GM10847 (cell line): Measurements from ENCODE around the gene MCU.

Experiments used
- POLR2A ChIP-seq: IDR thresholded peaks from 2 replicates; pipeline ENCODE4 v1.6.1; 2011; ENCODE audit not compliant: insufficient read length; ENCODE audit errors: extremely low read depth

MCU gene

DNA sequence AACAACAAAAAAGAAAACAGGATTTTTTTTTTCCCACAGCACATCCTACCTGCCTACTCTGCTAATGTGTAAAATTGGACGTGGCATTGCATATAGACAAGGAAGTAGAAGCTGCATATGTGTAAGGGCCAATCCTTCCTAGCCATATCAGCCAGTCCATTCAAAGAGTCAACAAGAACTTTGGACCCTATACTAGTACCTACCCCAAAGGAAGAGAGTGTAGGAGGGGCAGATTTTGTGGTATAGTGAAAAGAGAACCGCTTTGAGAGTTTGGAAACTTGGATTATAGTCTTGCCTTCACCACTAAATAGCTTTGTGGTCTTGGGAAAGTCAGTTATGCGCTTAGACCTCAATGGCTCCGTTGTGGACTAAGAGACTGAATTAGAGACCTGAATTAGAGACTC is 12.1 kb upstream of the MCU start:
- TF ChIP-seq POLR2A = no peak

GRCh38 chr10:72682638-72683037 is 9.3 kb upstream of the MCU start:
- TF ChIP-seq POLR2A = no peak

DNA sequence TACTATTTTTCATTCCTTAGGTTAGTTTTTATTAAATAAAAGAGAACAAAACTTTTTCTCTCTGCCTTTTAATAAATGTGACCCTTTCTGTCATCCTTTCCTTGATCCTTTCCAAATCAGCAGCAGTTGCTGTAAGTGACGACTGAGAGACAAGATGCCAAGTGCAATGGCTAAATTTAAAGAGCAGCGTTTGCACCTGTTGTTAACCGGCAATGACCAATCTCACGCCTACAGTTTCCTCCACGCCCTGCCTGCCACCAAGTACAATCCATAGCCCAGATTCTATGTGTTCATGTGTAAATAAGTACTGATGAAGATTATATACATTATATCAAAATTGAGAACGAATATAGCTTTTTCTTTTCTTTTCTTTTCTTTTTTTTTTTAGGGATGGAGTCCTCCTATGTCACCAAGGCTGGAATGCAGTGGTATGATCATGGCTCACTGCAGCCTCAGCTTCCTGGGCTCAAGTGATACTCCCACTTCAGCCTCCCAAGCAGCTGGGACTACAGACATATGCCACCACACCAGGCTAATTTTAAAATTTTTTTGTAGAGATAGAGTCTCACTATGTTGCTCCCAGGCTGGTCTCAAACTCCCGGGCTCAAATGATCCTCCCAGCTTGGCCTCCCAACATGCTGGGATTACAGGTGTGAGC is 6.5 kb upstream of the MCU start:
- no peak for TF ChIP-seq POLR2A

GRCh38 chr10:72687035-72687434 is 4.9 kb upstream of the MCU start:
- TF ChIP-seq POLR2A = no peak

GRCh38 chr10:72688208-72688651 is 3.7 kb upstream of the MCU start:
- no peak for TF ChIP-seq POLR2A

DNA sequence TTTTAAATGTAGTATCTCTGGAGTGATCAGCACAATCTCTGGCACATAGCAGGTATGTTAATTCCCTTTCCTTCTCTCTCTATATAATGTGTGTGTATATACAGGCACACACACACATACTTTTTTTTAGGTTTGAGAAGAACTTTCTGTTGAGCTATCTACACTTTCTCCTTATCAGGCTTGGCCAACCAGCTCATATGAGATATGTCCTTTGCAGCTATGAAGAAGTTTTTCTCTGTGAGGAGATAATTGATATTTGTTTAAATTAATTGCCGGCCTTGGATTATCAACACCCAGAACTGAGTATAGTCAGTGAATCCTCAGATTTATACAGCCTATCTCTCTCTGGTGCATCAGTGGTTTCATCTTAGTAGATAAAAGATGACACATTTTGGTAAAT is 2.3 kb upstream of the MCU start:
- TF ChIP-seq POLR2A = no peak

- no peak for TF ChIP-seq POLR2A
Measured at GRCh38 chr10:72690071-72690755, 1.7 kb upstream of the MCU start.

DNA sequence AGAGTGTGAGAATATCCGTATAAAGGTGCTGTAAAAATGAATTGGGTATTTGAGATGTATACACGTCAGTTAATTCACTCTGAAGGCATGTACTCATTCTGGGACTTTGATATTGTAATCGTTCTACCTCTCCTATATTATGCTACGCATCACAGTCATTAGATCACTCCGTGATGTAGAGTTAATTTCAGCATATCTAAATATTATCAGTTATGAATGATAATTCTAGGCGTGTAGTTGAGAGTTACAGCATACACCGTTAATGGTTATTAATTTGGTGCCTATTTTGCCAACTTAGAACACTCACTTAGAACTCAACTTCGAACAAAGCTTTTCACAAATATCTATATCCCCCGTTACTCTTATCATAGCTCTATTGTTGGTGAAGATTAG is 477 bp upstream of the MCU start:
- TF ChIP-seq POLR2A = no peak

DNA sequence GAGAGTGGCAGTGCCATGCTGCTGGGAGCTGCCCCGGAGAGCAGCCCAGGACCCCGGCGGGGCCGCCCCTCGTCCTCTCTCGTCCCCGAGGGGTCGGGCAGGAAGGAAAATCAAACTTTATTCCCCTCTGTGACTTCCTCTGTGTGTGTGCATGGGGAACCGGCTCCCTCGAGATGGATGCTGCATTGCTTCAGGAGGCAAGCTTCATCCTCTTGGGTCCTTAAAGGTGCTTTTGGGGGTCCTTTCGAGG is 726 bp downstream of the MCU start:
- no peak for TF ChIP-seq POLR2A

GRCh38 chr10:72692994-72693781 is 1.2 kb downstream of the MCU start:
- no peak for TF ChIP-seq POLR2A

GRCh38 chr10:72694476-72695369 is 2.8 kb downstream of the MCU start:
- no peak for TF ChIP-seq POLR2A

DNA sequence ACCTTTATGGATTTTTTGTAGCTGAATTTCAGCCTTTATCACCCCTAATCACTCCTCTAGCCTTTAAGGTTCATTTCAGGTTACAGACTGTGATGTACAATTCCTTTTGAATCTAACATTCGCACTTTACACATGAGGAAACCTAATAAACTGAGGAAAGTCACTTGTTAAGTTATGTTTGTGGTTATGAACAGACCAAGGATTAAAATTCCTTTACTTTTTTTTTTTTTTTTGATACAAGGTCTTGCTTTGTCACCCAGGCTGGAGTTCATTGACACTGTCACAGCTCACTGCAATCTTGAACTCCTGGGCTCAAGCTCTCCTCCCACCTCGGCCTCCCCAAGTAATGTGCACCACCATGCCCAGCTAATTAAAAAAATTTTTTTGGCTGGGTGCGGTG is 3.6 kb downstream of the MCU start:
- TF ChIP-seq POLR2A = no peak

- no peak for TF ChIP-seq POLR2A
Measured at GRCh38 chr10:72697716-72698115, 5.8 kb downstream of the MCU start.

GRCh38 chr10:72702868-72703581 is 11.1 kb downstream of the MCU start:
- no peak for TF ChIP-seq POLR2A

GRCh38 chr10:72704117-72704516 is 12.2 kb downstream of the MCU start:
- TF ChIP-seq POLR2A = no peak
